Measurements from ENCODE around the gene CNNM4.

- no peak for TF ChIP-seq POLR2AphosphoS5 (IDR thresholded peaks at IDR 0.05; ENCODE audit: borderline replicate concordance, low read depth, low read length)
- TF ChIP-seq EZH2 (IDR thresholded peaks at IDR 0.05) = no peak
- TF ChIP-seq FOXP2 (optimal IDR thresholded peaks at IDR 0.05; ENCODE audit: control extremely low read depth, extremely low read length, insufficient read depth) = no peak
These were observed 44.3 kb upstream of the CNNM4 start for GRCh38 chr2:96716388-96716787.

All from SK-N-MC (cell line).